Astrocyte (in vitro differentiated cells and primary cell): ENCODE data around the gene MRGPRE. TPM values are rescaled to one million over a fixed set of nuclear protein-coding genes. Genes with fewer than 3 reads are reported as not detected.

Source experiments
- DNase-seq: peaks from one replicate; pipeline ENCODE4 v3.0.0-alpha.2; 2010; ENCODE audit warnings: low read depth
- FAIRE-seq: peaks from 2 replicates; lab custom pipeline; 2011; peaks lifted over from hg19 to GRCh38; lab: Jason Lieb, UNC
- H2AFZ ChIP-seq: 2 replicates; pipeline ENCODE4 v1.6.0; 2012; ENCODE audit warnings: low read depth, low read length, inconsistent platforms
- H3K27ac ChIP-seq: 2 replicates; pipeline ENCODE4 v1.5.1; 2011; ENCODE audit warnings: low read depth, low read length, inconsistent platforms
- H3K27me3 ChIP-seq: 2 replicates; pipeline ENCODE4 v1.6.0; 2011; ENCODE audit warnings: low read length, inconsistent platforms; ENCODE audit not compliant: insufficient read depth
- H3K36me3 ChIP-seq: 2 replicates; pipeline ENCODE4 v1.5.1; 2011; ENCODE audit warnings: low read length, inconsistent platforms; ENCODE audit not compliant: insufficient read depth
- H3K4me1 ChIP-seq: 2 replicates; pipeline ENCODE4 v1.5.1; 2011; ENCODE audit warnings: low read length, inconsistent platforms; ENCODE audit not compliant: insufficient read depth
- H3K4me2 ChIP-seq: 2 replicates; pipeline ENCODE4 v1.6.0; 2012; ENCODE audit warnings: low read length, inconsistent platforms
- H3K4me3 ChIP-seq: 2 replicates; pipeline ENCODE4 v1.5.1; 2011; ENCODE audit warnings: low read depth, mild to moderate bottlenecking, low read length, inconsistent platforms; ENCODE audit not compliant: insufficient read depth
- H3K79me2 ChIP-seq: 2 replicates; pipeline ENCODE4 v1.6.0; 2012; ENCODE audit warnings: mild to moderate bottlenecking, low read length, inconsistent platforms; ENCODE audit not compliant: insufficient read depth
- H3K9ac ChIP-seq: 2 replicates; pipeline ENCODE4 v1.6.0; 2012; ENCODE audit warnings: mild to moderate bottlenecking, low read length, inconsistent platforms
- H3K9me3 ChIP-seq: 2 replicates; pipeline ENCODE4 v1.5.1; 2012; ENCODE audit warnings: low read depth, mild to moderate bottlenecking, low read length, inconsistent platforms; ENCODE audit not compliant: insufficient read depth
- H4K20me1 ChIP-seq: 2 replicates; pipeline ENCODE4 v1.6.0; 2012; ENCODE audit warnings: low read length, inconsistent platforms; ENCODE audit not compliant: insufficient read depth
- H3K27ac Mint-ChIP-seq: one replicate; pipeline ENCODE4 v1.8.0; 2021; ENCODE audit warnings: mild to moderate bottlenecking, mixed read lengths; ENCODE audit not compliant: unreplicated experiment
- H3K27me3 Mint-ChIP-seq: one replicate; pipeline ENCODE4 v1.8.0; 2021; ENCODE audit warnings: low read depth, mixed read lengths; ENCODE audit not compliant: unreplicated experiment
- H3K36me3 Mint-ChIP-seq: one replicate; pipeline ENCODE4 v1.8.0; 2021; ENCODE audit warnings: low read depth, mixed read lengths; ENCODE audit not compliant: unreplicated experiment
- H3K4me1 Mint-ChIP-seq: one replicate; pipeline ENCODE4 v1.8.0; 2021; ENCODE audit warnings: low read depth, mixed read lengths; ENCODE audit not compliant: unreplicated experiment
- H3K4me3 Mint-ChIP-seq: one replicate; pipeline ENCODE4 v1.8.0; 2021; ENCODE audit warnings: mild to moderate bottlenecking, moderate library complexity, mixed read lengths; ENCODE audit not compliant: unreplicated experiment
- H3K9me3 Mint-ChIP-seq: one replicate; pipeline ENCODE4 v1.8.0; 2021; ENCODE audit warnings: mild to moderate bottlenecking, mixed read lengths; ENCODE audit not compliant: unreplicated experiment
- EZH2 ChIP-seq: IDR thresholded peaks from 2 replicates; pipeline ENCODE4 v1.6.1; 2012; ENCODE audit warnings: mild to moderate bottlenecking, low read length, inconsistent platforms; ENCODE audit not compliant: insufficient read depth
- total RNA-seq: library from RNA; stranded (reverse); gene quantifications from 2 replicates; pipeline ENCODE4 v1.2.1, GENCODE V29; 2021
- TF ChIP-seq, protein P1 (sequence below): IDR thresholded peaks from 2 replicates; pipeline ENCODE4 v1.5.1; 2011; ENCODE audit warnings: low read depth, mild to moderate bottlenecking, inconsistent platforms, low read length, moderate library complexity; ENCODE audit not compliant: insufficient read depth

The MRGPRE gene
- total RNA-seq, 1 donor from 2014 or later: not detected

DNA sequence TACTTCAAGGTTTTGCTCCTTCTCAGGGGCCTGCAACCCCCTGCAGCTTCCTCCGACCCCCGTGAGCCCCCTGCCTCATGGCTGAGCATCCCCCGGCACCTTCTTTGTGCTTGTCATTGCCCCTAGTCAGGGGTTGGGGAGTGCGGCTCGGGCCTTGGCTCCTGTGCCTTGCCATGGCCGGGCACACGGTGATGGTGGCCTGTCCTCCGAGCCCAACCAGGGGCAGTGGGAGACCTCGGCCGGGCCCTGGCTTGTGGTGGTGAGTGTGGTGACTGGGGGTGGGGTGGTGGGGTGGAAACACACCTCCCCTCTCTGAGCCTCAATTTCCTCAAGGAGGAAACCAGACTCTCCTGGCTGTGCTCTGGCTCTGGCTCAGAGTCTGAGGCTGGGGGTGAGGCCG, 12.1 kb downstream of the MRGPRE start:
- Histone ChIP-seq H3K36me3 (no peaks in the 10 kb centered on the region), H3K9me3 (no peaks in the 10 kb centered on the region), H3K27me3 (peaks cover 11% of the 10 kb centered on the region), H3K4me1 (peaks cover 2% of the 10 kb centered on the region), H3K4me3 (no peak overlapping the region), H3K4me2 (no peak overlapping the region), H3K9ac (no peak overlapping the region), H2AFZ (no peak overlapping the region), H3K27ac (no peak overlapping the region), H3K79me2 (no peaks in the 10 kb centered on the region), H4K20me1 (no peaks in the 10 kb centered on the region)
- no peak for DNase-seq
- TF ChIP-seq EZH2: no peak
- TF ChIP-seq, protein P1, sequence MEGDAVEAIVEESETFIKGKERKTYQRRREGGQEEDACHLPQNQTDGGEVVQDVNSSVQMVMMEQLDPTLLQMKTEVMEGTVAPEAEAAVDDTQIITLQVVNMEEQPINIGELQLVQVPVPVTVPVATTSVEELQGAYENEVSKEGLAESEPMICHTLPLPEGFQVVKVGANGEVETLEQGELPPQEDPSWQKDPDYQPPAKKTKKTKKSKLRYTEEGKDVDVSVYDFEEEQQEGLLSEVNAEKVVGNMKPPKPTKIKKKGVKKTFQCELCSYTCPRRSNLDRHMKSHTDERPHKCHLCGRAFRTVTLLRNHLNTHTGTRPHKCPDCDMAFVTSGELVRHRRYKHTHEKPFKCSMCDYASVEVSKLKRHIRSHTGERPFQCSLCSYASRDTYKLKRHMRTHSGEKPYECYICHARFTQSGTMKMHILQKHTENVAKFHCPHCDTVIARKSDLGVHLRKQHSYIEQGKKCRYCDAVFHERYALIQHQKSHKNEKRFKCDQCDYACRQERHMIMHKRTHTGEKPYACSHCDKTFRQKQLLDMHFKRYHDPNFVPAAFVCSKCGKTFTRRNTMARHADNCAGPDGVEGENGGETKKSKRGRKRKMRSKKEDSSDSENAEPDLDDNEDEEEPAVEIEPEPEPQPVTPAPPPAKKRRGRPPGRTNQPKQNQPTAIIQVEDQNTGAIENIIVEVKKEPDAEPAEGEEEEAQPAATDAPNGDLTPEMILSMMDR: no peak
- Mint-ChIP-seq H3K4me1 (peaks cover 5% of the 10 kb centered on the region), H3K4me3 (no peak overlapping the region), H3K36me3 (no peaks in the 10 kb centered on the region), H3K27ac (no peak overlapping the region), H3K9me3 (no peaks in the 10 kb centered on the region), H3K27me3 (peaks cover 26% of the 10 kb centered on the region)
- no peak for FAIRE-seq

DNA sequence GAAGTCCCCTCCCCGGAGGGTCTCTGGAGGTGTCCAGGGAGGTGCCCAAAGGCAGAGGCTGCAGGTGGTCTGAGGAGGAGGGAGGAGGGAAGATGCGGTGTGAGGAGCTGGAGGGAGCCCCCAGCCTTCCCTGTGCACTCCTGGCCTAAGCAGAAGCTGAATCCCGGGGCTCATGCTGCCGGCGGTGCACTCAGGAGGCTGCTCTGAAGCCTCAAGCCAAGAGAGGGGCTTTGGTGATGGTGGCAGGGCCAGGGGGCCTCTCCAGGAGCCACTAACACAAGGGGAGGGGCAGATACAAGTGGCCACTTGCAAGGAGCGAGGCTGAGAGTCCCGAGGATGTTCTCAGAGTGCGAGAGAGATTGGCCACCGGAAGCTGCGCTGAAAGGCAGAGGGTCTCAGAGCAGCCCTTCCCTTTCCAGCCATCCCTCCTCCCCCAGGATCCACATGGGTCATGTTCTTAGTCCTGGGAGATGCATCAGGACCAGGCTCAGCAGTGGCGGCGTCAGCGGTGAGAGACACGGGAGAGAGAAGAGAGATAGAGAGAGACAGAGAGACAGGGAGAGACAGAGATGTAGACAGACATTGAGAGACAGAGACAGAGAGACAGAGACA, 12.8 kb downstream of the MRGPRE start:
- Histone ChIP-seq H3K27me3 (peaks cover 11% of the 10 kb centered on the region), H2AFZ (no peak overlapping the region), H3K9ac (no peak overlapping the region), H3K4me3 (no peak overlapping the region), H3K4me2 (no peak overlapping the region), H3K36me3 (no peaks in the 10 kb centered on the region), H4K20me1 (no peaks in the 10 kb centered on the region), H3K4me1 (peaks cover 2% of the 10 kb centered on the region), H3K27ac (no peak overlapping the region), H3K9me3 (no peaks in the 10 kb centered on the region), H3K79me2 (no peaks in the 10 kb centered on the region)
- Mint-ChIP-seq H3K27ac (no peak overlapping the region), H3K4me3 (no peak overlapping the region), H3K27me3 (peaks cover 26% of the 10 kb centered on the region), H3K9me3 (no peaks in the 10 kb centered on the region), H3K4me1 (no peaks in the 10 kb centered on the region), H3K36me3 (no peaks in the 10 kb centered on the region)
- FAIRE-seq (no peak), DNase-seq (no peak)
- no peak for TF ChIP-seq EZH2
- TF ChIP-seq, protein P1: no peak
